ENCODE data around the gene HSPG2.
"Not testable (repeated sequence)": the region's sequence is repeated elsewhere in the genome, so short reads cannot be mapped to it uniquely, and the experiment has no call there.

Gene HSPG2

DNA sequence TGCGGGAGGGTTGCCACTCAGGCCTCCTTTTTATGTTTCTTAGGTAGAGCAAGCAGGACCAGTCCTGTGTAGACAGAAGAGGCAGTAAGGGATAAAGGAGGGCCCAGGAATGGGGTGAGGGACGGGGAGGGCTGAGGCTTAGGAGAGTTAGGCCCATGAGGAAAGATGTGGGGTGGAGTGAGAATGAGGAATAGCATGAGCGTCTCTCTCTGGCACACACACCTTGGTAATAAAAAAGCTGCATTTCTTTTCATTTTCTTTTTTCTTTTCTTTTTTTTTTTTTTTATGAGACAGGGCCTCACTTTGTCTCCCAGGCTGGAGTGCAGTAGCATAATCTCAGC lies 7.6 kb upstream of the HSPG2 start:
- H3K27ac Mint-ChIP-seq: no peak overlapping the region
- no peaks in the 10 kb centered on the region for H3K9me3 Mint-ChIP-seq
- no peak overlapping the region for H3K4me3 Mint-ChIP-seq
- peaks cover 8% of the 10 kb centered on the region for H3K27me3 Mint-ChIP-seq (ENCODE audit: low read depth)
- H3K4me1 Mint-ChIP-seq (ENCODE audit: low read depth): no peaks in the 10 kb centered on the region
- no peak for DNase-seq (ENCODE audit: low spot score)
- H3K36me3 Mint-ChIP-seq (ENCODE audit: low read depth): no peaks in the 10 kb centered on the region

DNA sequence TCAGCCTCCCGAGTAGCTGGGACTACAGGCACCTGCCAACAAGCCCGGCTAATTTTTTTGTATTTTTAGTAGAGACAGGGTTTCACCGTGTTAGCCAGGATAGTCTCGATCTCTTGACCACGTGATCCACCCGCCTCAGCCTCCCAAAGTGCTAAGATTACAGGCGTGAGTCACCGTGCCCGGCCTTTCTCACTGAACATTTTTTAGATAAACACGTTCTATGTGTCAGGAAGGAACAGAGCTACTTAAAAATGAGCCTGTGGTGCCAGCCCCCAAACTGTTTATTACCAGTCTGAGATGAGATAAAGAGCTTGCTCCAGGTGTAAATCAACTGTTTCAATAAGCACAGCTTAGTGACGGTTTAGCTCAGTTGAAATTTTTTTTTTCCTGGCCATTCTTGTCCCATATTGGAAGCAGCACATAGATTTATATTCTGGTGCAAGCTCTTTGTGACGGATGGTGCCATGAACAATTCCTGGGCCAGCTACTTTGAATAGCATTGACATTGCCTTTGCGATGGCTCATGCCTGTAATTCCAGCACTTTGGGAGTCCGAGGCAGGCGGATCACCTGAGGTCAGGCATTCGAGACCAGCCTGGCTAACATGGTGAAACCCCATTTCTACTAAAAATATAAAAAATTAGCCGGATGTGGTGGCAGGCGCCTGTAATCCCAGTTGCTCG lies 6.0 kb upstream of the HSPG2 start:
- H3K4me1 Mint-ChIP-seq (ENCODE audit: low read depth); H3K27ac Mint-ChIP-seq; H3K36me3 Mint-ChIP-seq (ENCODE audit: low read depth); H3K9me3 Mint-ChIP-seq; DNase-seq (ENCODE audit: low spot score); H3K4me3 Mint-ChIP-seq: not testable (repeated sequence)
- H3K27me3 Mint-ChIP-seq (ENCODE audit: low read depth): peaks cover 20% of the 10 kb centered on the region

DNA sequence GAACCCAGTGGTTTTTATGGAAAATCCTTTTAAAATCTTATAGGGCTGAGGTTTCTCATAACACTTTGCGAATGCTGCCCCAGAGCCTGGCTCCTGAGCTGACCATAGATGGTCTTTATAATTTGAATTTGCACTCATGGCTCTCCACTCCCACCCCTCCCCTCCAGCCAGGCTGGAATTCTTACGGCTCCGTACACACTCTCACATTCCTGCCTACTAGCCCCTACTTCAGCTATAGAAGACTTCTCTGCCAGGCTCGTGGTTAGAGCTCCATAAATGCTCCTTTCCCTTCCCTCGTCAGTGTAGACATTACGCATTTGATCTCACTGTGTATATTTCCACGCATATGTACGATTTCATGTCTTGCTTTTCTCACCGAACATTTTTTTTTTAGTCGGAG lies 5.4 kb upstream of the HSPG2 start:
- peaks cover 24% of the 10 kb centered on the region for H3K27me3 Mint-ChIP-seq (ENCODE audit: low read depth)
- no peak overlapping the region for H3K27ac Mint-ChIP-seq
- H3K36me3 Mint-ChIP-seq (ENCODE audit: low read depth): no peaks in the 10 kb centered on the region
- no peak overlapping the region for H3K4me3 Mint-ChIP-seq
- DNase-seq (ENCODE audit: low spot score): no peak
- H3K9me3 Mint-ChIP-seq: no peaks in the 10 kb centered on the region
- peaks cover 4% of the 10 kb centered on the region for H3K4me1 Mint-ChIP-seq (ENCODE audit: low read depth)

DNA sequence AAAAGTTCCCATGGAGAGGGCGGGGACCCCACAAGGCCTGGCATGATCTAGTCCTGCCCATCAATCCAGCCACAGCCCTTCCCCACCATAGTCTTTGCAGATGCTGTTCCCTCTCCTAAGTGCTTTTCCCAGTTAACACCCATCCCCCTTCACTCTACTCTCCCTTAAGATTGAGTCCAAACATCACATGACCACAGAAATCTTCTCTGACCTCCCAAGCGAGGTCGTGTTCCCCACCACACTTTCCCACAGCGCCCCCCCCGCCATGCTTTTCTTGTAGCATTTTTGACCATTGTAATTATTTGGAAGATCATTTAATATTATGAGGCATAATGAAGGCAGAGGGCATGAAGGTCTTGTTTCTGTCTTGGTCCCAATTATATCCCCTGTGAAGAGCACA lies 4.3 kb upstream of the HSPG2 start:
- no peaks in the 10 kb centered on the region for H3K9me3 Mint-ChIP-seq
- no peak overlapping the region for H3K4me3 Mint-ChIP-seq
- H3K27ac Mint-ChIP-seq: no peak overlapping the region
- H3K4me1 Mint-ChIP-seq (ENCODE audit: low read depth): peaks cover 4% of the 10 kb centered on the region
- DNase-seq (ENCODE audit: low spot score): no peak
- peaks cover 27% of the 10 kb centered on the region for H3K27me3 Mint-ChIP-seq (ENCODE audit: low read depth)
- H3K36me3 Mint-ChIP-seq (ENCODE audit: low read depth): no peaks in the 10 kb centered on the region

DNA sequence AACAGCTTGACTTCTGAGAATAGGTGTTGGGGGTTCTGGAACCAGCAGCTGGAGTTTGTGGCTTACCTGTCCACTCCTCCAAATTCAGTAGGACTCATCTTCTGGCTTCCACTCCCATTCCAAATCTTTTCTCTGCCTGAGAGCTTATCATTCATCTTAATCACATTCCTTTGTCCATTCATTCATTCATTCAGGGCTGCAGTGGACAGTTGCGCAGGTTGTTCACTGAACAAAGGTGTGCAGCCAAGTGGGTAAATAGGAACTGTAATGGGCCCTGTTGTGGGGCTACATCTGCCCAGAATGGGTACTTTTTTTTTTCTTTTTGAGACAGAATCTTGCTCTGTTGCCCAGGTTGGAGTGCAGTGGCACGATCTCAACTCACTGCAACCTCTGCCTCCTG lies 3.4 kb upstream of the HSPG2 start:
- no peak overlapping the region for H3K27ac Mint-ChIP-seq
- H3K4me1 Mint-ChIP-seq (ENCODE audit: low read depth): peaks cover 4% of the 10 kb centered on the region
- no peaks in the 10 kb centered on the region for H3K9me3 Mint-ChIP-seq
- no peak for DNase-seq (ENCODE audit: low spot score)
- no peak overlapping the region for H3K4me3 Mint-ChIP-seq
- peaks cover 35% of the 10 kb centered on the region for H3K27me3 Mint-ChIP-seq (ENCODE audit: low read depth)
- no peaks in the 10 kb centered on the region for H3K36me3 Mint-ChIP-seq (ENCODE audit: low read depth)

DNA sequence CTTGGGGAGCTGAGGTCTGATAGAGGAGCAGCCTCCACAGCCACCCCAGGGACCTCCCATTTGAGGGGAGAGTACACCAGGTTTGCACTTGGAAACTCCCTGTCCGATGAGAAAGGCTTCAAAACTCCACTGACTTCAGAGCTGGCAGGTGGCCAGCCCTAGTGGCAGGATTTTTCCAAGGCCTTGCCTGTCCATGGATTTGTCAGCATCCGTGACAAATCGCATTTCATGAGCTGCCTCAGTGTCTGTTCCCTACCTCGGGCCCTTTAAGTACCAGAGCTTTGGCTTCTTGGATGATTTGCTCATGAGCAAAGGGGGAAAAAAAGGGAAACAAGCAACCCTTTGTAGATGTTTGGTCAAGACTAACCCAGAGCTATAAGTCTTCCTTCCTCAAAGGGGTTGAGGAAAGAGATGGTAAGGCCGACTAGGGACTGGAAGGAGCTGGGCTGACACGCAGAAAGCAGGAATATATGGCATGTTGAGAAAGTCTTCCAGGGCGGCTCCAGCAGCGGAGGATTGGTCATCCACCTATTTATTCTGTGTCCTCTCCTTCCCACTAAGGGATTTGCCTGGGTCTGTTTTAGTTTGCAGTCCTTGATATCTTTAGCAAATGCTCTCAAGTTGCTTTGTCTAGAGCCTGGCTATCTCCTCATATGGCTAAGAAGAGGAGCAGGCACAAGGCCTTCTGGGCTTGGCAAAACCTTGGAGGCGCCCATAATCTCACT lies 2.7 kb upstream of the HSPG2 start:
- Mint-ChIP-seq H3K36me3 (ENCODE audit: low read depth) (no peaks in the 10 kb centered on the region), H3K4me3 (no peak overlapping the region), H3K27ac (no peak overlapping the region), H3K9me3 (no peaks in the 10 kb centered on the region), H3K4me1 (ENCODE audit: low read depth) (peaks cover 4% of the 10 kb centered on the region), H3K27me3 (ENCODE audit: low read depth) (peaks cover 36% of the 10 kb centered on the region)
- no peak for DNase-seq (ENCODE audit: low spot score)

DNA sequence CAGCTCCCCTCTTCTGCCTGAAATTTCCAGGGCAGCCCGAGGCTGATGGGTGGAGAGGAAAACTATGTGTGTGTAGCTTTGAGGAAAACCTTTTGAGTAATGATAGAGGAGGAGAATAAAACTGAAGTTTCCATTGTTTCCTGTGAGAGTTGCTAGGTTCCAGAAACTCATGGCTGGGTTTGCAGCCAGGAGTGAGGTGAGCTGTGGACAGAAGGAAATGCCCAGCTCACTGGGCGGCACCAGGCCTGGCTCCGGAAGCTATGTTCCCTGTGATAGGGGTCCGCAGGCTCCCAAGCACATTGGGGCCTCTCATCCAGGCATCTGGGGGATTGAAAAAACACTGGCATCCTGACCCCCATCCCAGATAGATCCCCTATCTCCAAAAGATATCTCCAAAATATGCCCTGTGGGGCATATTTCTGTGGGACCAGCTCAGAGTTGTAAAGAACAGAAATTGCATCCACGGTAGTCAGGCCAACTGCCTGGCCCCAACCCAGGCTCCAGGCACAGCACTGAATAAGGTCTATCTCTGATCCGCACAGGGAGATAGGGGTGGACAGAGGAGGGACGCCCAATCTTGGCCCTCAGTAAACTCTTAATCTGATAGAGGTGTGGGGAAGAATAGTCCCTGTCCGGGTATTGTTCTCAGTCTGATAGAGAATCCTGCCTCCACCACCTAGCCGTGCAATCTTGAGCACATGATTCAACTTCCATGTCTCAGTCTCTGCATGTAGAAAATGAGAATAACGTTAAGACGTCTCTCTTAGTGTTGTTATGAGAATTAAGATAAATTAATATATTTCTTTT lies 1.8 kb upstream of the HSPG2 start:
- no peak for DNase-seq (ENCODE audit: low spot score)
- Mint-ChIP-seq H3K36me3 (ENCODE audit: low read depth) (no peaks in the 10 kb centered on the region), H3K9me3 (no peaks in the 10 kb centered on the region), H3K4me3 (peak overlapping the region; percentile 42), H3K4me1 (ENCODE audit: low read depth) (peaks cover 7% of the 10 kb centered on the region), H3K27ac (no peak overlapping the region), H3K27me3 (ENCODE audit: low read depth) (peaks cover 36% of the 10 kb centered on the region)

DNA sequence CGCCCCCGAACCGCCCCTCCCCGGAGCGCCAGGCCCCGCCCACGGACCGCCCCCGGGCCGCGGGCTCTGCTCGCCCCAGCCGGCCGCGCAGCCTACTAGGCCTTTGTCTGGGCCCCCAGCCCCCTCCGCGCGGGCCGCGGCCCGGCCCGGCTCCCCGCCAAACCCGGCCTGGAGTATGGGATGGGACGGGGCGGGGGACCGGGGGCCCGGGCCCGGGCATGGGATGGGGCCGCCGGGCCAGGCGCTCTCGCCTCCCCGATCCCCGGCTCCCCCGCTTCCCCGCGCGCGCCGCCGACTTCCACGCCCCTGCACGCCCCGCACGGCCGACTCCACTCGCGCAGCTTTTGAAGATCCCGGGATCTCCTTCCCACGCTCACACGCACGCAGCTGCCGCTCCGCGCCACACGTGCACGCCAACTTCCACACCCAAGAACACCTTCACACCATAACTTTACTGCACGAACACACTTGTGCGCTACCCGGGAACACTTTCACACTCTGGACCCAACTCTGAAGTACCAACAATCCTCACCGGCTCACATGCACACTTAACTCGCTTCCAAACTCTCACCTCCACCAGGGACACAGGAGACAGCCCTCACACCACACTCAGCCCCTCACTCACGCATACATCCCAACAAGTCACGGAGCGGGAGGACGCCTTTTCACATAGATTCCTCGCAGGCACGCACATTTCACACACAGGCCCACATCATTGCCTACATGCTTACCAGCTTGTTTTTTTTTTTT lies 437 bp upstream of the HSPG2 start:
- Mint-ChIP-seq H3K36me3 (ENCODE audit: low read depth) (no peaks in the 10 kb centered on the region), H3K27ac (peak overlapping the region; percentile 34), H3K9me3 (no peaks in the 10 kb centered on the region), H3K27me3 (ENCODE audit: low read depth) (peaks cover 36% of the 10 kb centered on the region), H3K4me3 (peak overlapping the region; percentile 81), H3K4me1 (ENCODE audit: low read depth) (peaks cover 7% of the 10 kb centered on the region)
- DNase-seq (ENCODE audit: low spot score): peak; percentile 66

DNA sequence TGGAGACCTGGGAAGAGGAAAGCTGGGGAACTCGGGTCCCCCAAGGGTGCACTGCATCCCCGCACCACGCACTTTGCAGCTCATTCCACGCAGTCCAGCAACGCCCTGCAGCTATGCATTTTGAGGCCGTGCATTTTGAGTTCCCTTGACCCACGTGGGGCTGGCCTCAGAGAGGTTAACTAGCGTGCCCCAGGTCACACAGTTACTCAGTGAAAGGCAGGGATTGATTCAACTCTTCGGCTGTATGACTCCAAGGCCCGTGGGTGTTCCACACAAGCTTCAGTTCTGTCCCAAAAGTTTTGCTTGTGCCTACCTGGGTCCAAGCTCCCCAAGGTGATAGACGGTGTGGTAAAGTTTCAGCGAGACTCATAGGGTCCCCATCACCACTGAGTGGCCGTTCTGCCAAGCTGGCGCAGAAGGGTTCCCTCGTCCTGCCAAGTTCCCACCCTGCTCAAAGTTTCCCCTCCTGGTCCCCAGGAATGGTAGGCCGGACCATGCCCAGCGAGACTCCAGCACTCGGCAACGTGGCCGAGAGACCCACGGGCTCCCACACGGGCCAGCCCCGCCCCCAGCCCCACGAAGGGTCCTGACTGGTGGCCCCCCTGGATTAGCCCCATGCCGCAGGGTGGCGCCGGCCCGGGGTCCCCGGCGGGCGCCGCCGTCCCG lies 611 bp downstream of the HSPG2 start:
- peaks cover 36% of the 10 kb centered on the region for H3K27me3 Mint-ChIP-seq (ENCODE audit: low read depth)
- H3K27ac Mint-ChIP-seq: no peak overlapping the region
- H3K4me3 Mint-ChIP-seq: peak overlapping the region; percentile 55
- DNase-seq (ENCODE audit: low spot score): no peak
- H3K9me3 Mint-ChIP-seq: no peaks in the 10 kb centered on the region
- H3K4me1 Mint-ChIP-seq (ENCODE audit: low read depth): peaks cover 7% of the 10 kb centered on the region
- no peaks in the 10 kb centered on the region for H3K36me3 Mint-ChIP-seq (ENCODE audit: low read depth)

DNA sequence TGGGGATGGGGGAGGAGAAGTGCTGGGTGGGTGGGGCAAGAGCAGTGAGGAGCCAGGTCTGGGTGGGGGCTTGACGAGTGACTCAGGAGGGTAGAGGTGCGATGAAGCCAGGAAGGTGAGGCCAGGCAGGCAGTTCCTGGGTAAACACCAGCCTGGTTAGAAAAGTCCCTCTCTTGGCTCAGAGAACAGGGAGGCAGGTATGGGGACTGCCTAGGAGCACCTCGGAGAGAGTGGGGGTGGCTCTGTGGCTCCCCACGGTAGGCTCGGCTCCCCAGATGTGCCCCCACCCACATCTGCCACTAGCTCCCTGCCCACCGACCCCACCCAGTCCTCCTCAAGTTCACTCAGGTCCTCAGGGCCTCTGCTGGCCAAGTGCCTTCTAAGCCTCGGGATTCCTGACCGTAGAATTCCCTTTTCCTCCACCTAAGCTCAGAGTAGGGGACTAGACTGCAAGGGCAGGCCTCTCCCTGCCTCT lies 1.2 kb downstream of the HSPG2 start:
- no peak overlapping the region for H3K27ac Mint-ChIP-seq
- no peaks in the 10 kb centered on the region for H3K36me3 Mint-ChIP-seq (ENCODE audit: low read depth)
- H3K4me3 Mint-ChIP-seq: peak overlapping the region; percentile 8
- DNase-seq (ENCODE audit: low spot score): no peak
- peaks cover 36% of the 10 kb centered on the region for H3K27me3 Mint-ChIP-seq (ENCODE audit: low read depth)
- H3K9me3 Mint-ChIP-seq: no peaks in the 10 kb centered on the region
- H3K4me1 Mint-ChIP-seq (ENCODE audit: low read depth): peaks cover 7% of the 10 kb centered on the region

DNA sequence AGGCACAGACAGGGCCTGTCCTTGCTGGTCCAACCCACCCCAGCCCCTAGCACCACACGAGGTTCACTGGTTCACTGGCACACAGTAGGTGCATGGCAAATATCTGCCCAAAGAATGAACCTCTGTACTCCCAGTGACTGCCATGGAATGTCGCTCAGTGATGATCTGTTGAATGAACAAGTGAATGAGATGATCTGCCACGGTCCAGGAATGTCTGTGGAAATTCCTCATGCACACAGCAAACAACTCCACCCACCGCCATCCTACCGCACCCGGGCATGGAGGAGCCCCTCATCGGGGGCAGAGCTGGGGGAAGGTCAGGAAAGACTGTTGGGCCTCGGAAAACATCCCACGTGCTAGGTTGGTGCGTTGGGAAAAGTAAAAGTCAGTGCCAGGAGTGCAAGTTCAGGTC lies 1.7 kb downstream of the HSPG2 start:
- Mint-ChIP-seq H3K4me3 (peak overlapping the region; percentile 8), H3K9me3 (no peaks in the 10 kb centered on the region), H3K27ac (no peak overlapping the region), H3K36me3 (ENCODE audit: low read depth) (no peaks in the 10 kb centered on the region), H3K4me1 (ENCODE audit: low read depth) (peaks cover 7% of the 10 kb centered on the region), H3K27me3 (ENCODE audit: low read depth) (peaks cover 35% of the 10 kb centered on the region)
- no peak for DNase-seq (ENCODE audit: low spot score)

DNA sequence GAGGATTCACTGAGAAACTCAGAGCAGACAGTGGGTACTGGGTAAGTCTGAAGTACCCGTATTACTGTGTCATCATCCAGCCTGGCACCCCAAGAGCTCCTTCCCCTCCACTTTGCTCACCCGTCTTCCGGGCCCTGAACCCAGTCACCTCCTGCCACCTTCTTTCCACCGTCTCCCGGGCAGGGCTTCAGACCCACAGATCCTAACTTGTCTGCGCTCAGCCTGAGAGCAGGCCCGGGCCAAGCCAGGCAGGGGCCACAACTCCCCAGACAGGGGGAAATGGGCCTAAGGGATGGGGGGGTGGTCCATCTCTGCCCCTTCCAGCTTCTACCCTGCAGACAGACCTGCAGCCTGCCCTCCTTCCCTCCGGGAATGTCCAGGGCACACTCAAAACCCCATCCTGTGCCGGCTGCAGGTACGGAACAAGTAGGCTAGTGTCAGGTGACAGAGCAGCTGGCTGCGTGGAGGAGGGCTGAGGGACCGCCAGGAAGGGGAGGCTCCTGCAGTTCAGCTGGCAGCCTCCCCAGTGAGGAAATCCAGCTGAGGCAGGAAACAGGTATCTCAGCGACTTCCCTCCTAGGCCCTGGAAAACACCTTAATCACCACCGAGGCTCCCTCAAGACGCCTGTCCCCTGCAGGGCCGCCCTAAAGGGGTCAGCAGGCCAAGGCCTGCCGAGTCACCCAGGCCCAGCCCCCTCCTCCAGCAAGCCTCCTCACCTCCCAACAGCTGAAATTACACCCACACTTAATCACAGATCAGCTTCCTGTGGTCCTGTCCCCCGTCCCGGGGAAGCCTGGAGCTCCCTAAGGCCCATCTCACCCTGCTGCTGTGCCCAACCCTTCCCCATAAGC lies 3.5 kb downstream of the HSPG2 start:
- H3K27ac Mint-ChIP-seq: no peak overlapping the region
- no peak overlapping the region for H3K4me3 Mint-ChIP-seq
- H3K4me1 Mint-ChIP-seq (ENCODE audit: low read depth): peaks cover 7% of the 10 kb centered on the region
- H3K36me3 Mint-ChIP-seq (ENCODE audit: low read depth): no peaks in the 10 kb centered on the region
- no peak for DNase-seq (ENCODE audit: low spot score)
- no peaks in the 10 kb centered on the region for H3K9me3 Mint-ChIP-seq
- H3K27me3 Mint-ChIP-seq (ENCODE audit: low read depth): peaks cover 21% of the 10 kb centered on the region

DNA sequence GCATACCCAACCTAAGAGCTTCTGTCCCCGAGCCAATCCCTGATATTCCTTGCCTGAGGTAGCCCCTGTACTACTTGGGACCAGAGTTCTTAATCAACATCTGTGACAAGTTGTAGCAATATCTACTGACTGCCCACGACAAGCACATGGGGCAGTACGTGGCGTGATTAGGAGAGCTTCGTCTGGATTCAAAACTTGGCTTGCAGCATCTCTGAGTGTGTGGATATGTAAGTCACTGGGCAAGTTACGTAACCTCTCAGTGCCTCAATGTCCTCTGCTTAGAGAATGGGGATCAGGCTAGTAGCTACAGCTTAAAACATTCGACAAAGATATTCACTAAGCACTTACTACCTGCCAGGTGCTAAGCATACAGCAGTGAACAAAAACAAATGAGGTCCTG lies 5.0 kb downstream of the HSPG2 start:
- DNase-seq (ENCODE audit: low spot score): no peak
- Mint-ChIP-seq H3K4me1 (ENCODE audit: low read depth) (peaks cover 3% of the 10 kb centered on the region), H3K4me3 (no peak overlapping the region), H3K27ac (no peak overlapping the region), H3K27me3 (ENCODE audit: low read depth) (peaks cover 12% of the 10 kb centered on the region), H3K9me3 (no peaks in the 10 kb centered on the region), H3K36me3 (ENCODE audit: low read depth) (no peaks in the 10 kb centered on the region)
